Spinal cord (tissue), 10 donors: ENCODE results near the gene ACOXL. TPM values are rescaled to one million over a fixed set of nuclear protein-coding genes. Genes with fewer than 3 reads are reported as not detected.

Source experiments
- DNase-seq, 6 donors: peaks; one replicate each; pipeline versions ENCODE4 v3.0.0 to v3.0.0-alpha.2; 2013 to 2015; ENCODE audit warnings: low spot score in 6 of 6, low read depth in 4 of 6
- H3K27ac ChIP-seq: one replicate; pipeline ENCODE4 v1.5.1; 2013; ENCODE audit warnings: low read depth, low read length, control low read depth
- H3K27me3 ChIP-seq: one replicate; pipeline ENCODE4 v1.6.1; 2013; ENCODE audit warnings: low read length; ENCODE audit not compliant: control insufficient read depth, insufficient read depth
- H3K36me3 ChIP-seq: one replicate; pipeline ENCODE4 v1.6.1; 2013; ENCODE audit warnings: low read length; ENCODE audit not compliant: control insufficient read depth, insufficient read depth
- H3K4me1 ChIP-seq: one replicate; pipeline ENCODE4 v1.6.1; 2013; ENCODE audit warnings: low read length; ENCODE audit not compliant: control insufficient read depth, insufficient read depth
- H3K4me3 ChIP-seq: one replicate; pipeline ENCODE4 v1.5.1; 2013; ENCODE audit warnings: low read depth, low read length, control low read depth
- H3K9me3 ChIP-seq: one replicate; pipeline ENCODE4 v1.6.1; 2013; ENCODE audit warnings: low read length; ENCODE audit not compliant: control insufficient read depth, insufficient read depth
- WGBS: methylation state at CpG from one replicate; pipeline ENCODE4 v1.1.5; 2013; ENCODE audit warnings: missing lambda C conversion rate; ENCODE audit not compliant: insufficient coverage; 5-methylcytosine and 5-hydroxymethylcytosine counted together
- polyA plus RNA-seq, 2 donors: library from polyadenylated mRNA; unstranded; fragments of 120-200 nt; gene quantifications; one replicate each; pipeline ENCODE4 v1.2.1, GENCODE V29; 2013; ENCODE audit not compliant: insufficient read length in 2 of 2
- total RNA-seq, 2 donors: library from RNA; depleted of rRNA in 1 of 2; stranded (reverse); fragments of 120-200 nt in 1 of 2; fragments of >200 nt in 1 of 2; gene quantifications; one replicate each; pipeline versions ENCODE4 v1.2.3 to v1.2.4, GENCODE V29; 2013 to 2014
- donor health status: healthy.

ACOXL gene
- total and polyA plus RNA-seq, 4 donors = 0.06 to 0.45 (median 0.26) TPM

GRCh38 chr2:110816404-110817365, 84.3 kb downstream of the ACOXL start:
- 92% methylated on average over 8 of the region's 12 CpGs for WGBS
- no peaks in the 10 kb centered on the region for H3K27me3 ChIP-seq
- no peaks in the 10 kb centered on the region for H3K36me3 ChIP-seq
- H3K4me1 ChIP-seq = no peaks in the 10 kb centered on the region
- no peaks in the 10 kb centered on the region for H3K9me3 ChIP-seq
- no peak overlapping the region for H3K4me3 ChIP-seq
- DNase-seq = no peak
- H3K27ac ChIP-seq = no peak overlapping the region

DNA sequence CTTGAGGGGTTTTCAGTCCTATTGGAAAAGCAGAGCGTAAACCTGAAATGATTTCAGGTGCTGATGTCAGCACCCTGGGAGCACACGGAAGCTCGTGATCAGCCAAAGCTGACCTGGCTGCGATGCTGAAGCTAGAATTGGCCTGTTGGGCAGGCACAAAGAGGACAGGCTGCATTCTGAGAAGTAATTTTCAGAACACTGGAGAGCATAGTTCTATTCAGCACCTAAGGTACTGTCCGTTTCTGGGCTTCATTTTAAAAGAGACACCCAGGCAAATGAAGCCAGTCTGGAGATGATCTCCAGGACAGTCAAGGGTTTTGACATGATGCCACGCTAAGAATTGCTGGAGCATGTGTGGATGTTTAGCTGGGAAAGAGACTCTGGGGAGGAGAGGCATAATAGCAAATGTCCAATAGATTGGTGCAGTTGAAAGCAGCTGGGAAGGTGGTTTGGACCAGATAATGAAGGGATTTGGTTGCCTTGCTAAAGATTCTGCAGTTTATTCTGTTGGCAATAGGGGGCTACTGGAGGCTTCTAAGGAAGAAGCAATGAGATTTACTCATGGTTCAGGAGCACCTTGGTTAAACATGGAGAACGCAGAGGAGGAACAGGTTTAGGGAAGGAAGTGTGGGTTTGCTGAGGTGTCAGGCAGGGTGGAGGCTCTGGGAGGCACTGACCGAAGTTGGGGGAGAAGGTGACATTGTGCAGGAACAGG, 86.6 kb downstream of the ACOXL start:
- WGBS = 85% methylated on average over 7 of the region's 8 CpGs
- DNase-seq = no peak
- Histone ChIP-seq H3K27ac (no peak overlapping the region), H3K27me3 (no peaks in the 10 kb centered on the region), H3K36me3 (no peaks in the 10 kb centered on the region), H3K4me1 (no peaks in the 10 kb centered on the region), H3K9me3 (peaks cover 3% of the 10 kb centered on the region), H3K4me3 (no peak overlapping the region)

GRCh38 chr2:110819711-110820110, 87.3 kb downstream of the ACOXL start:
- Histone ChIP-seq H3K27ac (no peak overlapping the region), H3K4me1 (no peaks in the 10 kb centered on the region), H3K4me3 (no peak overlapping the region), H3K36me3 (no peaks in the 10 kb centered on the region), H3K9me3 (peaks cover 5% of the 10 kb centered on the region), H3K27me3 (no peaks in the 10 kb centered on the region)
- no peak for DNase-seq
- WGBS = no CpG with 5 or more reads among the region's 3 CpGs

GRCh38 chr2:110820128-110820527, 87.8 kb downstream of the ACOXL start:
- Histone ChIP-seq H3K4me3 (no peak overlapping the region), H3K4me1 (no peaks in the 10 kb centered on the region), H3K36me3 (no peaks in the 10 kb centered on the region), H3K27ac (no peak overlapping the region), H3K27me3 (no peaks in the 10 kb centered on the region), H3K9me3 (peaks cover 8% of the 10 kb centered on the region)
- no peak for DNase-seq
- WGBS = 76% methylated on average over 2 of the region's 2 CpGs

GRCh38 chr2:110823165-110823564, 90.8 kb downstream of the ACOXL start:
- H3K9me3 ChIP-seq = peaks cover 8% of the 10 kb centered on the region
- no CpG with 5 or more reads among the region's 3 CpGs for WGBS
- H3K36me3 ChIP-seq = no peaks in the 10 kb centered on the region
- no peak for DNase-seq
- H3K27me3 ChIP-seq = no peaks in the 10 kb centered on the region
- no peak overlapping the region for H3K27ac ChIP-seq
- no peak overlapping the region for H3K4me3 ChIP-seq
- no peaks in the 10 kb centered on the region for H3K4me1 ChIP-seq

DNA sequence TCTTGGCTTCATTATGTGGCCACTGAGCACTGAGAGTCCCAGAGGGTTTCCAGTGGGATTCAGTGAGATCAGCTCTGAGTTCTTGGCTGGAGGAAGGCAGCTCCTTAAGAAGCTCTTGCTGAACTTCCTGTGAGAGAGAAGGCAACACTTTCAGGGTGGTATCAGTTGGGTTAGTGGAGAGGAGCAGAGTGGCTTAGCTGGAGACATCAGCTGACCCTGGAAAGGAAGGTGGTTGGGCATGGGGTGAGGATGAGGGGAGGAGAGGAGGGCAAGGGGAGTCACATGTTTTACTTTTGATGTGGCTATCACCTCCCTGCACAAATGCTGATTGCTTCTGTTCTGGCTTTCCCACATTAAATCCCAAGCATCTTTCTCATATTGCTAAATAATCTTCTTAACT, 95.1 kb downstream of the ACOXL start:
- peaks cover 8% of the 10 kb centered on the region for H3K9me3 ChIP-seq
- no peak overlapping the region for H3K27ac ChIP-seq
- H3K4me1 ChIP-seq = no peaks in the 10 kb centered on the region
- no peak for DNase-seq
- H3K27me3 ChIP-seq = no peaks in the 10 kb centered on the region
- H3K4me3 ChIP-seq = no peak overlapping the region
- H3K36me3 ChIP-seq = no peaks in the 10 kb centered on the region

DNA sequence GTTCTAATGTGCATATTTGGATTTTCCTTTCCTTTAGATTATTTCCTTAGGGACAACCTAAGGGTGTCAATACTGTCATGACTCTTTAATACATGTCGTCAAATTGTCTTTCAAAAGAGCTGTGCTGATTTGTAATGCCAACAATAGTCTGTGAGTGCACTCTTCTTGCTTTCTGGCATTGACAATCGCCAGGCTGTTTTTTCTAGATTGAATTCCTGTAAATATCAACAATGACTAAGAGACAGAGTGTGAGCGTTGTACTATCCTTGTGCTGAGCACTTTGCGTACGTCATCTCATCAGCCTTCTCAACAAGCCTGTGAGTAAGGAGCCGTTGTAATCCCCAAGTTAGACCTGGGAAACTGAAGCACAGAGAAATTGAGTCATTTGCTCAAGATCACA, 96.0 kb downstream of the ACOXL start:
- no peaks in the 10 kb centered on the region for H3K27me3 ChIP-seq
- WGBS = no CpG with 5 or more reads among the region's 6 CpGs
- no peaks in the 10 kb centered on the region for H3K36me3 ChIP-seq
- H3K4me1 ChIP-seq = no peaks in the 10 kb centered on the region
- H3K27ac ChIP-seq = no peak overlapping the region
- no peak for DNase-seq
- peaks cover 7% of the 10 kb centered on the region for H3K9me3 ChIP-seq
- H3K4me3 ChIP-seq = no peak overlapping the region

GRCh38 chr2:110829413-110830146, 97.2 kb downstream of the ACOXL start:
- H3K4me1 ChIP-seq = no peaks in the 10 kb centered on the region
- H3K4me3 ChIP-seq = no peak overlapping the region
- no peak for DNase-seq
- H3K36me3 ChIP-seq = no peaks in the 10 kb centered on the region
- H3K27ac ChIP-seq = no peak overlapping the region
- whole genome bisulfite sequencing = 87% methylated on average over 4 of the region's 6 CpGs
- no peaks in the 10 kb centered on the region for H3K27me3 ChIP-seq
- H3K9me3 ChIP-seq = peaks cover 3% of the 10 kb centered on the region

DNA sequence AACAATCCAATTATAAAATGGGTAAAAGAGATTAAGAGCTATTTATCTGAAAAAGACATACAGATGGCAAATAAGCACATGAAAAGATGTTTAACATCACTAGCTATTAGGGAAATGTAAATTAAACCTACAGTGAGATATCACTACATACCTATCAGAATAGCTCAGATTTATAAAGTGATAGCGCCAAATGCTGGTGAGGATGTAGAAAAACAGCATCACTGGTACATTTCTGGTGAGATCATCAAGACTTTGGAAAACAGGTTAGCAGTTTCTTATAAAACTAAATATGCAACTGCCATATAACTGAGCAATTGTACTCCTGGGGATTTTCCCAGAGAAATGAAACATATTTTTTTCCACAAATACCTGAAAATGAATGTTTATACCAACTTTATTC, 100.4 kb downstream of the ACOXL start:
- no peaks in the 10 kb centered on the region for H3K27me3 ChIP-seq
- no peaks in the 10 kb centered on the region for H3K9me3 ChIP-seq
- H3K36me3 ChIP-seq = no peaks in the 10 kb centered on the region
- no peak overlapping the region for H3K27ac ChIP-seq
- DNase-seq = no peak
- WGBS = no CpG with 5 or more reads among the region's 1 CpG
- peaks cover 2% of the 10 kb centered on the region for H3K4me1 ChIP-seq
- H3K4me3 ChIP-seq = no peak overlapping the region
